ENCODE data around the gene EID3.

DNA sequence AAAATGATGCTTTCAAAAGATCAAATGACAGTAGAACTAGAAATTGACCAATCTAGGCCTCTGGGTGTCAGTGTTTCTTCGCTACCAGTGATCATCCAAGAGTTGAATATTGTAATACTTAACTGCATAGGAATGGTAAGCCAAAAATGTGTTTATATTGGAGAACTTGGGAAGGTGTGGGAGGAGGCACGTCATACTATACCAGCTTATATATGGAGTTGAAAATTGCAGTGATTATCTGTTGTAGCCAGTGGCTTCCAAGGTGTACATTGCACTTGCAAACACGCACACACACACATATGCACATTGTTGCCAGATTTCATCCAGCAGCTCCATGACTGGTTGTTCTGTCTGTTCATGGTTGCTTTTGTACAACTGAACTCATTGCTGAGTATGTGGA lies 36.1 kb downstream of the EID3 start:
- TF ChIP-seq CREM (CRISPR knock-in tag; IDR thresholded peaks at IDR 0.05) (no peak), ZNF416 (CRISPR knock-in tag; IDR thresholded peaks at IDR 0.05) (no peak), TEAD4 (CRISPR knock-in tag; IDR thresholded peaks at IDR 0.05) (no peak), FOXK1 (CRISPR knock-in tag; IDR thresholded peaks at IDR 0.05) (no peak), NR2C2 (CRISPR knock-in tag; IDR thresholded peaks at IDR 0.05) (no peak), KAT7 (CRISPR knock-in tag; IDR thresholded peaks at IDR 0.05; ENCODE audit: borderline replicate concordance) (no peak), MYBL2 (CRISPR knock-in tag; IDR thresholded peaks at IDR 0.05) (no peak)
- TF ChIP-seq, protein P1, sequence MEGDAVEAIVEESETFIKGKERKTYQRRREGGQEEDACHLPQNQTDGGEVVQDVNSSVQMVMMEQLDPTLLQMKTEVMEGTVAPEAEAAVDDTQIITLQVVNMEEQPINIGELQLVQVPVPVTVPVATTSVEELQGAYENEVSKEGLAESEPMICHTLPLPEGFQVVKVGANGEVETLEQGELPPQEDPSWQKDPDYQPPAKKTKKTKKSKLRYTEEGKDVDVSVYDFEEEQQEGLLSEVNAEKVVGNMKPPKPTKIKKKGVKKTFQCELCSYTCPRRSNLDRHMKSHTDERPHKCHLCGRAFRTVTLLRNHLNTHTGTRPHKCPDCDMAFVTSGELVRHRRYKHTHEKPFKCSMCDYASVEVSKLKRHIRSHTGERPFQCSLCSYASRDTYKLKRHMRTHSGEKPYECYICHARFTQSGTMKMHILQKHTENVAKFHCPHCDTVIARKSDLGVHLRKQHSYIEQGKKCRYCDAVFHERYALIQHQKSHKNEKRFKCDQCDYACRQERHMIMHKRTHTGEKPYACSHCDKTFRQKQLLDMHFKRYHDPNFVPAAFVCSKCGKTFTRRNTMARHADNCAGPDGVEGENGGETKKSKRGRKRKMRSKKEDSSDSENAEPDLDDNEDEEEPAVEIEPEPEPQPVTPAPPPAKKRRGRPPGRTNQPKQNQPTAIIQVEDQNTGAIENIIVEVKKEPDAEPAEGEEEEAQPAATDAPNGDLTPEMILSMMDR (IDR thresholded peaks at IDR 0.05), result no peak

Data from WTC11 (cell line).